MM.1S (cell line): ENCODE measurements around the gene SLFN12L.

ENCODE experiments used
- CTCF ChIP-seq: fragments of 300-600 bp; sonication (generic); IDR thresholded peaks from 2 replicates; pipeline ENCODE4 v1.5.1; 2016; ENCODE audit warnings: antibody characterized with exemption, low read length, mixed read lengths
- EZH2 ChIP-seq: fragments of 300-600 bp; sonication (generic); optimal IDR thresholded peaks from 2 replicates; pipeline ENCODE3; 2017; ENCODE audit warnings: low read depth, mild to moderate bottlenecking, antibody characterized with exemption, low read length, mixed read lengths

GRCh38 chr17:35460354-35460851 lies 77.1 kb downstream of the SLFN12L start:
- no peak for TF ChIP-seq CTCF
- no peak for TF ChIP-seq EZH2
